Stimulated activated CD8-positive, alpha-beta memory T cell treated with anti-CD3 and anti-CD28 coated beads, Interleukin-12 subunit alpha, Interleukin-12 subunit beta, amount 100 ng/mL, for 24 hours (primary cell): ENCODE results near the gene WDR86.

Experiments used
- DNase-seq: peaks from one replicate; pipeline ENCODE4 v3.0.0-alpha.2; 2020; ENCODE audit errors: extremely low read depth

WDR86 gene

DNA sequence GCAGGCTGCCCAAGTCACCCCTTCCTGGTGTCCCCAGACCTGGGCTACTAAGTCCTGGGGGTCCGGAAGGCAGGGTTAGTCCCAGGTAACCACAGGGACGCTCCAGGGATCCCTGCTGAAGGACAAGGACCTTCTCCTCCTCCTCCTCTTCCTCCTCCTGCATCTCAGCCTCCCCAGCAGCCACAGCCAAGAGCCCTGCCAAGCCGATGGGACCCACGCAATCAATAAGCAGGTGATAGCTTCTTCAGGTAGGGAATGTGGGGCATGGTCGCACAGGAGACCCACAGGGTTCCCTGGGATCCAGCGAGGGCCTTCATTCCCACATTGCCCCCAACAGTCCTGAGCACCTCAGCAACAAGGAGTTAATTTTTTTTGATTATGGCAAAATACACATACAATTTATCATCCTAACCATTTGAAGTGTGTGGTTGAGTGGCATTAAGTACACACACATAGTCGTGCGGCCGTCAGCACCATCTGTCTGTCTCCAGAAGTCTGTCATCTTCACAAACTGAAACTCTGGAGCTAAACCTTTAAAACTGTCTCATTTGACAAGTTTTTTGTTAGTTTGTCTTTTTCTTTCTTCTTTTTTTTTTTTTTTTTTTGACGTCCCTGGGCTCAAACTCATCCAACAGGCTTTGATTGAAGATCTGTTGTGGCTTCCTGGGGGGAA lies 18.0 kb upstream of the WDR86 start:
- DNase-seq, result no peak

GRCh38 chr7:151426904-151427704 lies 17.3 kb upstream of the WDR86 start:
- DNase-seq, result no peak

GRCh38 chr7:151426441-151426903 lies 16.6 kb upstream of the WDR86 start:
- no peak for DNase-seq

DNA sequence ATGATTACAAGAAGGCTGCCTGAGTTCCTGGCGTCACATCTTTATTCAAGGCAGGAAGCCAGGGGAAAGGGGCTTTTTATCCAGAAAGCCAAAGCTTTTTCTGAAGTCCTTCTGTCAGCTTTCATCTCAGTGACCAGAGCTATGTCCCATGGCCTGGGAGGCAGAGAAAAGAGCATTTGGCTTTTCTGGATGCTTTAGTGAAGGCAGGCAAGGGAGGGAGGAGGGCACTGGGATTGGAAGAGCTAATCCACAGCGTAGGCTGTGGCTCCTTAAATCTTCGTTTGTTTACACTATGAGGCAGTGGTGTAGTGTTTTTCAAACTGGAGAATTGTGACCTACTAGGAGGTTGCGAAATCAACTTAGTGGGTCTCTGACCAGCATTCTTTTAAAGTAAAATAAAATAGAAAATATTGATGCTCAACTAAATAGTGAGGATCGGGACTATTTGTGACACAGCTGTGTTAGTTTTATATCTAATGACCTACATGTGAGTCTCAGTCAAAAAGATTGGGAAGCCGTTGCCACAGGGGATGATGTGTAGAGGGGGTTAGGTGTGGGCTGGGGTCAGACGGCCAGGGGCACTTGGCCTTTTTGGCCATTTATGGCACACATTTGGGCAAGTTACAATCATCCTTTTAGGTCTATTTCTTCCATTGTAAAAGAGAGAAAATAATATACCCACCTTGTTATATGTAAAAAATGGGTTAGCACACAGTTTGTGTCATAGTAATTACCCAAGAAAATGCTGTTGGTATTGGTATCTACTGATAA lies 16.0 kb upstream of the WDR86 start:
- DNase-seq, result no peak

DNA sequence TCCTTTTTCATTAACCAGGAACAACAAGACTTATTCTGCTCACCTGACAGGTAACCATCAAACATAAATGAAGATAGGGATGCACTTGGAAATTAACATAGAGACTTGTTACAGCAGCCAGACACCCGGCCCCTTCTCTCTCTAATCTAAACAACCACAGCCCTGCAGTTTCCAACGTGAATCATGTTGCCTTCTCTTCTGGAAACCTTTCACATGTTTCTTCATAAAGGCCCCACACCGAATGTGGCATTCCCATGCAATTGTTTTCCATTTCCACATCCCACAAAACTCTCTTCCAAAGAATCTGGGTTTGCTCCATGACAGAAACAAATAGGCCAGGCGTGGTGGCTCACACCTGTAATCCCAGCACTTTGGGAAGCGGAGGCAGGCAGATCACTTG lies 15.0 kb upstream of the WDR86 start:
- DNase-seq, result no peak

- DNase-seq, result no peak
Measured at GRCh38 chr7:151423936-151424335, 14.1 kb upstream of the WDR86 start.

DNA sequence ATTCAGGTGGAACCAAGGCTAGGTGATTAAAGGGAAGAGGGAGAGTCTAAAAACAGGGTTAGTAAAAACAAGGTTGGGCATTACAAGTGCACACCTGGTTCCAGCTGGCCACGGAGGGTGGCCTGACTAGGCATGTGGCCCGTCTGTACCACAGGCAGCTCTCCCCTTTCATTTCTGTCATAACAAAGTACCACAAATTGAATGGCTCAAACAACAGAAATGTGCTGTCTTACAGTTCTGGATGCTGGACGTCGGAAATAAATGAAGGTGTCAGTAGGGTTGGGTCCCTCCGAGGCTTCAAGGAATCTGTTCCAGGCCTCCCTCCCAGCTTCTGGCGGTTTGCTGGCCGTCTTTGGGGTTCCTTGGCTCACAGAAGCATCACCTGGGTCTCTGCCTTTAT lies 13.4 kb upstream of the WDR86 start:
- no peak for DNase-seq

DNA sequence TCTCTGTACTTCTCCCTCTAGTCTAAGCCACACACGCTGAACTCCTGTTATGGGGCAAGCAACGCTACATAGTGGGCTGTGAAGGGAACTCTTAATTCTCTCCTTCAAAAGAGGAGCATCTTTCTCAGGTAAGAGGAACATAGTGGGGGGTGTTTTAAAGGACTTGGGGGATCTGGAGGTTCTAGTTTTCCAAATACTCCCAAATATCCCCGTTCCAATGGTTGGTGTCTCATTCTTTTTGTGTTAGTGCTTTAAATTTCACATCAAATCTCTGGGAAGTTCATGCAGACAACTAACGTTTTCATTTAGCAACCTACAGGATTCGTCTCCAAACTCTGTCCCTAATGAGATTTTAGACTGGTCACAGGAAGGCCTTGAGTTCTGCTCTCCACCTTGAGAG lies 12.4 kb upstream of the WDR86 start:
- no peak for DNase-seq

GRCh38 chr7:151420144-151420543 lies 10.3 kb upstream of the WDR86 start:
- DNase-seq, result no peak

DNA sequence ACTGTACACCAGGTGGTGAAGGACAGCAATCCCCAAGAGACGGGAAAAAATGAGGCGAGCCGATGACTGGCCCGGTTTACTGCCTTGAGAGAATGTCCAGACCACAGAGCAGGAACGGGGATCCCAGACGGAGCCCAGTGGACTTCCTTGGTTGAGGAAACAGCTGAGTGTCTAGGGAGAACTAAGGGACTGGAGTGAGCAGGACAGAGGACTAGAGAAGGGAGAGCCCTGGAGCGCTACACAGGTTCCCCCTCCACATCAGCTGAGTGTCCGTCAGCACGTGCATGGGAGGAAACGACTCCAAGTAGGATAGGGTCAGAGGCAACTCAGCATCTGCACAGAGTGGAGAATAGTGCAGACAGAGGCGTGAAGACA lies 7.1 kb upstream of the WDR86 start:
- DNase-seq, result no peak

DNA sequence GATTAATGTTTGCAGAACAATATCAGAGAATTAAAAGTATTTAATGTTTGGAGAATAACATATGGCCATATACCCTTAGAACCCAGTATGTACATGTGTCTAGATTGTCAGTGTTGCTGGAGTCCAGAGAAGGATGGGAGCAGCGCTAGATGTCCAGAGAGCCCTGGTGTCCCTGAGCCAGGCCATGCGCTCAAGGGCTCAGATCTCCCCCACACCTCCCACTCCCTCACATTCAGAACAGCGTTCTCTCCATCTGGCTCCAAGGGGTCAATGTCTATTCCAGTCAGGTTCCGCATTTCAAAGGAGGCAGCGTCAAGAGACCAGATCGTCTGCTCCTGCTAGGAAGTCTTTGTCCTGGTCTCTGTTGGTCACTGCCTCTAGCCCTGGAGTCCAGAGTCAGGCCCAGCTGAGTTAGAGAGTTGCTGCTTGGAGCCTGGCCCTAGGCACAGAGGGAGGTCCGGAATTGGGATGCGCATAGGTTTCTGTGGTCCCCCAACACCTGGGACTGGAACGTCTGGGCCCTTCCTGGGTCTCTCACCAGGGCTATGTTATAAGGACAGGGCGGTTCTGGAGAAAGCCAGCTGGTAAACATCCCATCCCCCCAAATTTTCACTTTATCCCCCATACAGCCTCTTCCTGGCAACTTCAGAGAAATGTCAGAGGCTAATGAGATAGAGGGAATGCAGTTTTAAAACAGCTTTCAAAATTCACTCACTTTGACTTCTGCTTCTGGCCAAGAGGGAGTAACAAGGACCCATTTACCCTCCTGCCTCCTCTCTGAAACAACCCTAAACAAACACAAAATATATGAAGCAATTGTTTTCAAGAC lies 6.5 kb upstream of the WDR86 start:
- DNase-seq, result no peak

DNA sequence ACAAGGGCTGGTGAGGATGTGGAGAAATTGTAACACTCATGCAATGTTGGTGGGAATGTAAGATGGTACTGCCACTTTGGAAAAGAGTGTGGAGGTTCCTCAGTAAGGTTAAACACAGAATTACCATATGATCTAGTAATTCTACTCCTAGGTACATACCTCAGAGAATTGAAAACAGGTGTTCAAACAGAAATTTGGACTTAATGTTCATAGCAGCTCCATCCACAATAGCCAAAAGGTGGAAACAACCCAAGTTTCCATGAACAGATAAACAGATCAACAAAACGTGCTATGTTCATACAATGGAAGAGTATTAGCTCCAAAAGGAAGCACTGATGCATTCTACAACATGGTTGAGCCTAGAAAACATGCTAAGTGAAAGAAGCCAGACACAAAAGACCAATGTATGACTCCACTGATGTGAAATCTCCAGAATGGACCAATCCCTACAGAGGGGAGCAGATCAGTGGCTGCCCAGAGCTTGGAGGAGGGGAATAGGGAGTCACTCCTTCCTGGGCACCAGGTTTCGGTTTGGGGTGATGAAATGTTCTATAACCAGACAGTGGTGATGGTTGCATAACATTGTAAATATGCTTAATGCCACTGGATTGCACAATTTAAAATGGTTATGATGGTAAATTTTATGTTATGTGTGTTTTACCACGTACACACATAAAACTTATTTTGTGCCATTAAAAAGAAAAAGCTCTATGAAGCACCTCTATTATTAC lies 5.7 kb upstream of the WDR86 start:
- DNase-seq, result no peak

GRCh38 chr7:151413241-151413640 lies 3.4 kb upstream of the WDR86 start:
- no peak for DNase-seq

GRCh38 chr7:151412318-151412717 lies 2.5 kb upstream of the WDR86 start:
- no peak for DNase-seq

GRCh38 chr7:151411551-151411950 lies 1.7 kb upstream of the WDR86 start:
- DNase-seq, result no peak

DNA sequence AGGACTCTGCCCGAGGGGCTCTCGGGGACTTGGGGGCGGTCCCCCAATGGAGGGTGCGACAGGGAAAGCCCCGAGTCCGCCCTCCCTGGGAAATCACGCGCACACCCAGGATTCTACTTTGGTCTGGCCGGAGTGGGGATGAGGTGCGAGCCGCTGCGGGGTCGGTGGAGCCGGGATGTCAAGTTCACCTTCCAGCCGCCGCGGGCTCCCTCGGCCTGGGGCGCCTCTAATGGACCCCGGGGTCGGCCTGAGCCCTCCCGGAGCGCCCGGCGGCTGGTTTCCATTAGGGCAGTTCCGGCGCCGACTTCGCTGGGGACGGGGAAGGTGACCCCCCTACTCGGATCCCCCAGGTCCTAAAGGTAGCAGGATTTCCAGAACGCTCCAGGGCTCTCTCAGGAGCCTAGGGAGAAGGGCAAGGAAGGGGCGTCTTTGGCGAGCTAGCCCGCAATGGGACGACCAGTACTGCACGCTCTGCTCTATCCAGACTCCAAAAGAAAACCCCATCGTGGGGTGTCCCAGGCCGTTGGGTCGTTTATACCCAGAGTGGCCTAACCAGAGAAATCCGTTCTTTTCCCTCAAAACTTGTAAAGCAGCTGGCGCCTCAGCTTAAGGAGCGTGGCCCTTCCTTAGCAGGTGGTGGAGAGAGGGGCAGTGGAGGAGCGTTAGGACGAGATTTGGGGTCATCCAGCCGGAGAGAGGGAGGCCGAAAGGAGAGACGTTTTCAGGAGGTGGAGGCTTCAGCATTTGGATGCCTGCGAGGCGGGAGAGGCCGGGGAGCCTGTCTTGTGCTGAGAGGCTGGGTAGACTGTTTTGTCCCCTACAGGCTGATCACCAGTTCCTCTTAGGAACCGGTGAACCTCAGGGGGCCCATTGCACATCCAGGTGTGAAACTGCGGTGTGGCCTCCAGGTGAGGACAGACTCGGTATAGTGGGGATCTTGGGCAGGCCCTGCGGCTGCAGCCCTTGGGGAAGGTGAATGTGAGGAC lies 860 bp upstream of the WDR86 start:
- no peak for DNase-seq

GRCh38 chr7:151408839-151409666 lies 785 bp downstream of the WDR86 start:
- no peak for DNase-seq

DNA sequence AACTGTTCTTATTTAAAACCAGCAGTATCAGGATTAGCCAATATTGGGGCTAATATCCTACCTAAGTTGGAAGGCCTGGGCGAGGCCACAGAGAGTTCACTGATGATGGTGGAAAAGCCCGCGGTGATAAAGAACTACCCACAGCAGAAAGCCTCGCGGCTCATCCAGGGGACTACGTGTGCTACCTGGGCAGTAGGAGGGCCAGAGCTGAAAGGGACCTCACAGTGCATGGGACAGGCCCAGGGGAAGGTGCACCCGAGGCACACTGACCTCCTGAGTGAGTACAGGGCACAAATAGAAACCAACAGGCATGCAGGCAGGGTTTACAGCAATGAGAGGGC lies 1.4 kb downstream of the WDR86 start:
- no peak for DNase-seq
